NCI-H2196 (cell line): ENCODE measurements around the gene ZBTB20.

Experiments
- DNase-seq: peaks from one replicate; lab custom pipeline; 2025; ENCODE audit not compliant: unreplicated experiment; lab: John Stamatoyannopoulos, UW

The ZBTB20 gene

DNA sequence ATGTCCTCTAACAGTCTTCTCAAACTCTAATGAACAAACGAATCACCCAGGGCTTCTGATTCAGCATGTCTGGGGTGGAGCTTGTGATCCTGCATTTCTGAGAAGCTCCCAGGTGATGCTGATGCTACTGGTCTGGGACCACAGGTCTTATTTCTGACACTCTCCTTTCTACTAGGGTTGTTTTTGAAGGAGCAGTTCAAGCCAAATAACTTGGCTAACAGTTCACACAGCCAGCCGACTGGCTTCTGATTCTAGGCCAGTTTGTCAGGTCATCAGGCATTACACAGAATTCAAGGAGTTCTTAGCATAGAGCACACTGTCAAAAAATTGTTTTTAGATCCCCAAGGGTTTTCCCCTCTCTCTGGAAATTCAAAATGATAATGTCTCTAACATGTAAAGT lies 752.5 kb downstream of the ZBTB20 start:
- no peak for DNase-seq

GRCh38 chr3:114393367-114394072 lies 753.6 kb downstream of the ZBTB20 start:
- DNase-seq: no peak

GRCh38 chr3:114392831-114393230 lies 754.3 kb downstream of the ZBTB20 start:
- DNase-seq: no peak

- DNase-seq: no peak
Measured at GRCh38 chr3:114389156-114389555, 757.9 kb downstream of the ZBTB20 start.

GRCh38 chr3:114384558-114384903 lies 762.6 kb downstream of the ZBTB20 start:
- DNase-seq: no peak

DNA sequence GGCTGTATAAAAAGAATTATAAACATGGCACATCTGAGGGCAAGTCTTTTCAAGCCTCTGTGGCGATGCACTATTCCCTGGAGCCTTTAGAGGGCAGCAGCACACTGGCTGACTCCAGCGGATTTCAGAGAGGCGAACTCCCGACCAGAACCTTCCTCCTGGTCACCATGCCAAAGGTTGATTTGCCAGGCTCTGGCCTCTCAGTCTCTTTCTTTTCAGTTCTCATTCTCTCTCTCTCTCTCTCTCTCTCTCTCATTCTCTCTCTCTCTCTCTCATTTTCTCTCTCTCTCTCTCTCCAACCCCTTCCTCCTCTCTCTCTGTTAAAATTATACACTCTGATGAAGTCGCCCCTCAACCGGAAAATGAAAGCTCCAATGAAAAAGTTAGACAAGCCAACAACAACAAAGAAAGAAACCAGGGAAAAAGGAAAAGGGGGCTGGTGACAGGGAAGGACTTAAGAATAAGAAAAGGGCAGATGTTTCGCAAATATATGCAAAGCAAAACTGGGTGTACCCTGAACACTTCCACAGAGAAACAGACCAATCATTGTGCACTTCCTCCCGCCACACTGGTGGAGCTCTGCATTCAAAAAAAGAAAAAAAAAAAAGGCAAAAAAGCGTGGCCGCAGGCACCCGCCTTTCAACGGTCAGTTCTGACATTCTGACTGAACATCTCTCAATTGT lies 763.1 kb downstream of the ZBTB20 start:
- DNase-seq: peak; percentile 92

- DNase-seq: no peak
Measured at GRCh38 chr3:114380233-114380651, 766.8 kb downstream of the ZBTB20 start.

- no peak for DNase-seq
Measured at GRCh38 chr3:114379266-114379665, 767.8 kb downstream of the ZBTB20 start.

GRCh38 chr3:114378760-114379159 lies 768.3 kb downstream of the ZBTB20 start:
- DNase-seq: no peak

DNA sequence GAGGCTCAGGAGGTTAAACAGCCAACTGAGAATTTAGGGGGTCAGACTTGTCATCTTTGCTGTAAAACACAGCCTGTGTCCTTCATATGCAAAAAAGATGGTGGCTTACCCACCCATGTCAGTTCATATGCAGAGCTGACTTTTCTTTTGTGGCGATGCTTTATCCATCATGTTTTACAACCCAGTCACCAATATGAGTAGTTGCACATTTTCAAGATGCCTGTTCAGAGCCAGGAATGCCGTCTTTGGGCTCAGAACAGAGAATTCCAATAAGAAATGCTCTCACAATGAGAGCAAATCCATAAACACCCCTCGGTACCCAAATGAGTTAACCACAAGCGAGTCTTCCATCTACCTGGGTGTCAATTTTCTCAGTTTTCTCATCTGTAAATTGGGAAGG lies 769.7 kb downstream of the ZBTB20 start:
- no peak for DNase-seq

- no peak for DNase-seq
Measured at GRCh38 chr3:114376516-114377185, 770.4 kb downstream of the ZBTB20 start.

GRCh38 chr3:114375608-114376421 lies 771.3 kb downstream of the ZBTB20 start:
- no peak for DNase-seq

GRCh38 chr3:114374433-114374990 lies 772.6 kb downstream of the ZBTB20 start:
- no peak for DNase-seq

DNA sequence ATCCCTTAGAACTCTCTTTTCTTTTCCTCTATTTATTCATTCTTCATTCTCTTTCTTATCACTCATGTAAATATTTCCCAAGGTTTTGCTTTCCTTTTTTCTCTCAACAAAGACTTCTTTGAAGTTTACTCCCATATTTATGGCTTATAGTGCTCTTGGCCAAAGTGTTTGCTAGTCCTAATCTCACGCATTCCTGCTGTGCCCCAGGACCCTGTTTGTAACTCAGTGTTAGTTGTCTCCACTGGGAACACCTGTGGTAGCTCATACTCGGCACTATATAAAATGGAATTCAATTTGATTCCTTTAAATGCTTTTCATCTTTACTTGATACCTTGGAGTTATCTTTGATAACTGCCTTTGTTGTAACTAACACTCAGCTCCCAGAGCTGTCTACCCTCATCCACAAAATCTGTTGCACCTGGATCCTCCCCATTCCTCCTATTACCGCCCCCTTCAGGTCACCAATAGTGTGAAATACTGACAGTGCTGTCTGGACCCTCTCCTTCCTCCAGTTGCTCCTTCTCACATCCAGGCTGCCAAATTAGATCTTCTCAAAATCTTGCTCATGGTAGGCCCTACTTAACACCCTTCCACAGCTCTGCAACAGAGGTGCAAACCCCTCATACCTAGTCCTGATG lies 776.4 kb downstream of the ZBTB20 start:
- no peak for DNase-seq

DNA sequence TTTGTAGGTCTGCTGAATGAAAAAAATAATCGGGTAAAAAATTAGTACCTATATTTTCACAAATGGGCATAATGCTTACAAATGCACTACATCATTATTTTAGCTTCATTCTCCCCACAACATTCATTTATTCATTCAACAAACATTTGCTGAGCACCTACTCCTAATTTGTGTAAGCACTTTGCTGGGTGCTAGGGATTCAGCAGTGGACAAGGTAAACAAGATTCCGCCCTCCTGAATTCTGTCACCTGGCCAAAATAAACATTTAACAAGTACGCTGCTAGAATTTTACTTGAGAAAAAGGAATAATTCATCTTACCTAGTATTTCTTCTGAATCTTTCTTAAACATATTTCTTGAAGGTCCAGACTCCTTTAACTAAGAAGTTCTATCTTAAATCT lies 781.2 kb downstream of the ZBTB20 start:
- peak; percentile 36 for DNase-seq

- DNase-seq: no peak
Measured at GRCh38 chr3:114364806-114365654, 782.1 kb downstream of the ZBTB20 start.

GRCh38 chr3:114363554-114364202 lies 783.4 kb downstream of the ZBTB20 start:
- no peak for DNase-seq

GRCh38 chr3:114362815-114363214 lies 784.3 kb downstream of the ZBTB20 start:
- DNase-seq: peak; percentile 56

DNA sequence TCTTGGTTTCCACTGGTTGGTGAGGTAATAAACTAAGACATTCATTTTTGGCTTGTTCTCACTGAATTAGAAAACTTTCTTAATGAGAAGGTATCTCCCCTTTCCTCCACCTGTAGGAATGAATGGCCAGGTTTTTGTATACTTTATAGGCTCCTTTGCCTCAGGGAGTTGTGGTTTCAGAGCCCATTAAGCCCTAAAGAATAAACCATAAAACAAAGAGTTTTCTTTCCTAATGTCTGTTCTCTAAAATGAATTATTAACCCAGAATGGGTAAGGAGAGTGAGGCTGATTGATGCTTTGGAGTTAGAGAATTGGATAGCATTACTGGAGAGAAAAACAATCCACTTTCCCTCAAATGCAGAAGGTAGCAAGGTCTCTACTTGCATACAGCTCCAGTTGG lies 785.7 kb downstream of the ZBTB20 start:
- no peak for DNase-seq
